GM10266 (cell line): ENCODE results near the gene ODAD3.

ENCODE experiments used
- DNase-seq: peaks from one replicate; pipeline ENCODE4 v3.0.0; 2012; ENCODE audit errors: extremely low spot score
- TF ChIP-seq, protein P1 (sequence below): IDR thresholded peaks from 2 replicates; pipeline ENCODE4 v1.5.1; 2012; ENCODE audit warnings: mild to moderate bottlenecking, low read depth; ENCODE audit not compliant: control insufficient read depth, insufficient read depth; ENCODE audit errors: missing control alignments

The ODAD3 gene

DNA sequence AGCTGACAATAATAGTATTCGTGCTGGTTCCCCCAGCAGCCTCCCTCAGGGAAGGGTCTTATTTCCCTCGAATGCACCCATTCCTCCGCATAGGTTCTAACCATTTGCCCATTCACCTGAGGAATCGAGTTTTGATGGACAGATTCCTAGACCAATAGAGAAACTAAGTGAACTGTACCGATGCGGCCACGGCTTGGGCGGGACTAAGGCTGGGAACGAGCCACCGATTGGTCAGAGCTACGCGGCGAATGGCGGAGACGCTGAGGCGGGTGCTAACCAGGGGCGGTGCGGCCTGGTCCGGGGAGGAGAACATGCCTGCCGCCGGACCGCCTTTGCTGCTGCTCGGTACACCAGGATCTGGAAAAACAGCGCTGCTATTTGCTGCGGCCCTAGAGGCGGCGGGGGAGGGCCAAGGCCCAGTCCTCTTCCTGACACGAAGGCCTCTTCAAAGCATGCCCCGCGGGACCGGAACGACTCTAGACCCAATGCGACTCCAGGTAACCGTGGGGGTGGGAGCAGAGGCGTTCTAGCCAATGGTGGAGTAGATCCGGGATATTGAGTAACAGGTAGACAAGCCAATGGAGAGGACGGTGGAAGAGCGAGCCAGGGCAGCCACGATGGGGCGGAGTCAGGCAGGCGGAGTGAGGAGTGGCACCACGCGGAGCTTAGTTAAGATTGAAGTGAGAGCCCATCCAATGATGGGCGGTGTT is 60.3 kb downstream of the ODAD3 start, which contains the start of gene SWSAP1:
TSS of gene SWSAP1 (plus strand) at position 234 of the 710 bp plus-strand sequence. CDS start at position 249, 15 bp downstream.
- TF ChIP-seq, protein P1, sequence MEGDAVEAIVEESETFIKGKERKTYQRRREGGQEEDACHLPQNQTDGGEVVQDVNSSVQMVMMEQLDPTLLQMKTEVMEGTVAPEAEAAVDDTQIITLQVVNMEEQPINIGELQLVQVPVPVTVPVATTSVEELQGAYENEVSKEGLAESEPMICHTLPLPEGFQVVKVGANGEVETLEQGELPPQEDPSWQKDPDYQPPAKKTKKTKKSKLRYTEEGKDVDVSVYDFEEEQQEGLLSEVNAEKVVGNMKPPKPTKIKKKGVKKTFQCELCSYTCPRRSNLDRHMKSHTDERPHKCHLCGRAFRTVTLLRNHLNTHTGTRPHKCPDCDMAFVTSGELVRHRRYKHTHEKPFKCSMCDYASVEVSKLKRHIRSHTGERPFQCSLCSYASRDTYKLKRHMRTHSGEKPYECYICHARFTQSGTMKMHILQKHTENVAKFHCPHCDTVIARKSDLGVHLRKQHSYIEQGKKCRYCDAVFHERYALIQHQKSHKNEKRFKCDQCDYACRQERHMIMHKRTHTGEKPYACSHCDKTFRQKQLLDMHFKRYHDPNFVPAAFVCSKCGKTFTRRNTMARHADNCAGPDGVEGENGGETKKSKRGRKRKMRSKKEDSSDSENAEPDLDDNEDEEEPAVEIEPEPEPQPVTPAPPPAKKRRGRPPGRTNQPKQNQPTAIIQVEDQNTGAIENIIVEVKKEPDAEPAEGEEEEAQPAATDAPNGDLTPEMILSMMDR, result no peak
- DNase-seq, result peak; percentile 98

DNA sequence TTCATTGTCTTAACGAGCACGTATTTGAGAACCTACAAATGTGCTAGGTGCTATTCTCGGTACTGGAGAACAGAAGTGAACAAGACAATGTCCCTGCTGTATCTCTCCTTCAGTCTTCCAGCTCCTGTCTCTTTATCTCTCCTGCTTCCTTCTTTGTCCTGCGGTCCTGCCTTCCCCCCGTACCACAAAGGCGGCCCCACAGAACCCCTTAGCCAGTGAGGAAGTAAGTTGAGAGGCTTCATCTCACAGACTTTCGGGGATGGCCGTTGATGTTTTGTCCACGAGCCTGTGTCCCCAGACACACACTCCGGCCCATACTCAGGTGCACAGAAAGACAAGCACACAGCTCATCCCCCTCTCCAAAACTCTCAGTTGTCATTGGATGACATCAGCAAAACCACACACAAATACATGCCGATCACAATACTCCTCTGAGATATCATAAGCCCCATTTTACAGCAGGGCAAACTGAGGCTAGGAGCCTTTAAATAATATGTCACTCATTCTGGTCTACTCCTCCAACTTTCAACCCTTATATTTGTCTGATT is 61.0 kb downstream of the ODAD3 start:
- no peak for DNase-seq
- TF ChIP-seq, protein P1, result no peak

DNA sequence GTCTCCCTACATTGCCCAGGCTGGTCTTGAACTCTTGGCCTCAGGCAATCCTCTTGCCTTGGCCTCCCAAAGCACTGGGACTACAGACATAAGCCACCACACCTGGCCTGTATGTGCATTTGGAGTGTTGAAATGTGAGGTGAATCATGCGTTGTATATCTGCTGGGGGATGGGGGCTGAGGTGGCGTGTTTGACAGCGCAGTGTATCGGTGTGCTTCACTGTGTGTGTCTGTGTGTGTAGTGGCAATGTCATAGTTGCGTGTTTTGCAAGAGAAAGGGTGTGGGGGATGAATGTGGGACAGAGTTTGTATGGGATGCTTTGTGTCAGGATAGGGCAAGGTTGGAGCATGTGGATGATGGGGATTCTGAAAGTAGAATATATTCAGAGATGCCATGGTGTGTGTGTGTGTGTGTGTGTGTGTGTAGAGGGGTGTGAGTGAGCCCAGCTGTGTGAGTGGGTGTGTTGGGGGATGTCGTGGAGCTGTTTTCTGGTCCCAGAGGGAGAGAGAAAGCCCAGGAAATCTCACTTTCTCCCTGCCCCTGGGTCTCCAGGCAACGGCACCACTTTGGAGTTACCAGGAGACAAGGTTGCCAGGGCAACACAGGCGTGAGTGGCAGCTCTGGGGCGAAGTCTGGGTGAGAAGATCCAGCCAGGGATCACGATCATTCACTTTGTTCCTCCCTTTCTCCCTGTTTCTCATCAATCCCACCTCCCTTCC is 61.6 kb downstream of the ODAD3 start:
- TF ChIP-seq, protein P1, result no peak
- DNase-seq, result no peak

DNA sequence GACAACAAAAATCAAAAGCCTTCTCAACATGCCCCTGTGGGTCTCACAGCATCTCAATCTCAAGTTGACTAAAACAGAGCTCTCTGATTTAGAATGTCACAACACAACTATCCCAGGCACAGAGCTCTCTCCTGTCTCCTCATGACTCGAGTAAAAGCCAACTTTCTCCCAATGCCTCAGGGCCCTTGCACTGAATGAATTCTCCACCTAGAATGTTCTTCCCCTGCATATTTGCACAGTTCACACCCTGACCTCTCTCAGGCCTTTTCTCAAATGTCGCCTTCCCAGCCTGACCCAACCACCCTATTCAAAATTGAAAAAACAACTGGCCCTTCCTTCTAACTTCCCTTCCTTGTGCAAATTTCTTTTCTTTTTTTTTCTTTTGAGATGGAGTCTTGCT is 64.2 kb downstream of the ODAD3 start:
- DNase-seq, result no peak
- TF ChIP-seq, protein P1, result no peak
